Psoas muscle (tissue), 8 donors: Measurements from ENCODE around the gene SIRPD. TPM values are rescaled to one million over a fixed set of nuclear protein-coding genes. Genes with fewer than 3 reads are reported as not detected.

Source experiments
- ATAC-seq, 4 donors: fragments of 200-7000 bp; cut with Tn5 transposase; one replicate each; pipeline ENCODE4 v1.9.1; 2020; ENCODE audit warnings: moderate library complexity in 3 of 4, mild to moderate bottlenecking in 2 of 4
- DNase-seq, 2 donors: peaks; one replicate each; pipeline ENCODE4 v3.0.0-alpha.2; 2020
- H3K27ac ChIP-seq: fragments of 200-600 bp; one replicate; pipeline ENCODE4 v1.8.0; 2022
- H3K27me3 ChIP-seq, 3 donors: fragments of 200-600 bp in 1 of 3; one replicate each; pipeline versions ENCODE4 v1.6.1 to v1.8.0; 2013 to 2022; ENCODE audit warnings: low read length in 2 of 3, mild to moderate bottlenecking in 2 of 3, moderate library complexity in 1 of 3; ENCODE audit not compliant: insufficient read depth in 3 of 3
- H3K36me3 ChIP-seq, 2 donors: fragments of 200-600 bp in 1 of 2; one replicate each; pipeline versions ENCODE4 v1.6.1 to v1.8.0; 2013 to 2022; ENCODE audit warnings: low read depth in 1 of 2, mild to moderate bottlenecking in 1 of 2, moderate library complexity in 1 of 2; ENCODE audit not compliant: insufficient read depth in 1 of 2
- H3K4me1 ChIP-seq: fragments of 200-600 bp; one replicate; pipeline ENCODE4 v1.8.0; 2022
- H3K4me3 ChIP-seq: fragments of 200-600 bp; one replicate; pipeline ENCODE4 v1.8.0; 2022; ENCODE audit warnings: mild to moderate bottlenecking
- H3K9me3 ChIP-seq: fragments of 200-600 bp; one replicate; pipeline ENCODE4 v1.8.0; 2022
- CTCF ChIP-seq: fragments of 200-600 bp; IDR thresholded peaks from one replicate; pipeline ENCODE4 v1.8.0; 2022; ENCODE audit warnings: antibody characterized with exemption
- WGBS, 3 donors: extraction: QIAGEN DNeasy Blood & Tissue Kit; methylation state at CpG; one replicate each; pipeline versions ENCODE4 v1.1.6 to v1.1.7; 2013; 5-methylcytosine and 5-hydroxymethylcytosine counted together
- intact Hi-C, 2 donors: fragments of 100-400 bp; cut with DNase I; formaldehyde crosslinking; loops; one replicate each; pipeline versions ENCODE4 v1.11.0 to v1.14.2; 2022
- polyA plus RNA-seq, 3 donors: library from polyadenylated mRNA; stranded (reverse); fragments of 200-250 nt; gene quantifications; one replicate each; pipeline ENCODE4 v1.2.3, GENCODE V29; 2013
- total RNA-seq, 4 donors: library from RNA; stranded (reverse); fragmentation: NEBNext Ultra II Directional in 2 of 4; extraction: Animal tissue kit (Norgen Biotek cat#: 25700) in 2 of 4; gene quantifications; one replicate each; pipeline versions ENCODE4 v1.2.1 to v1.2.4, GENCODE V29; 2021 to 2023
- donor health status: healthy with polysubstance abuse.
- donor health status: DM: no; HTN: no; CAD: no; lungs with moderate emphysema.
- donor health status: Bipolar disorder and iron deficiency.
- donor health status: healthy.
- donor health status: DM: yes; HTN: yes; CAD: no.
- donor health status: DM: no; HTN: no; CAD: no.
- donor health status: DM: no; HTN: no; CAD: no.
- donor health status: DM: yes; HTN: yes; CAD: no.

Gene SIRPD
- total and polyA plus RNA-seq, 7 donors = not detected

GRCh38 chr20:1490643-1491195 is 66.8 kb downstream of the SIRPD start:
- ATAC-seq = no peak
- Histone ChIP-seq H3K27me3 (peaks cover 0 to 6% (median 0%) of the 10 kb centered on the region in 3 donors), H3K9me3 (no peaks in the 10 kb centered on the region), H3K4me3 (peak overlapping the region; percentile 39), H3K27ac (peak overlapping the region; percentile 20), H3K4me1 (no peaks in the 10 kb centered on the region), H3K36me3 (no peaks in the 10 kb centered on the region)
- no peak for DNase-seq
- TF ChIP-seq CTCF = no peak
- 72 to 77% (median 72%) methylated on average over 9 of the region's 9 CpGs for WGBS, 3 donors
- intact Hi-C loops = no loop called here

DNA sequence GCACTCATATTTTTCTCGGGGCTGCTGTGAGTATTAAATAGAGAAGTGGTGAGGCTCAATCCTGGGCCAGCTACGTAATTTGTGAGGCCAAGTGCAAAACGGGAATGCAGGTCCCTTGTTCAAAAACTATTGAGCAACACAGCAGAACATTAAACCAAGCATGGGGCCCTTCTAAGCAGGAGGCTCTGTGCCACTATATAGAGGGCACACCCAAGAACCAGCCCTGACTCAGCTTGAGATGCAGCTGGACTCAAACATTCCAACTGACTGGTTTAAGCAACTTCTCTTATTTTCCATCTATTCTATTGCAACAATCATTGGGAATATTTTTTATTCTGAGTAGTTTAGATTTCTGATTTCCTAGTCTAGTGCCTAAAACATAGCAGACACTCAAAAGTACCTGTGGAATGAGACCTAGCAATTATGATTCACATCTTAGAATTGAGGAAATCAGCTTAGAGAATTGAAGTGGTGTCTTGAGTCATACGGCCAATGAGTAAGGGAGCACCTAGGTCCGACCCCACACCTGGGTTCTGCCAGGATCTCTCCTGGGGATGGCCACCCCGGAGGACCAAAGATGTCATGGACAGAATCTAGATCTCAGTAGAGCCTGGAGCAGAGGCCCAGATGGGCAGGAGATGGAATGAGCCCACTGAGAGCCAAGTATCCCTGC is 67.6 kb downstream of the SIRPD start:
- DNase-seq (no peak), ATAC-seq (no peak)
- Histone ChIP-seq H3K4me1 (no peaks in the 10 kb centered on the region), H3K36me3 (no peaks in the 10 kb centered on the region), H3K4me3 (peak overlapping the region; percentile 39), H3K27ac (no peak overlapping the region), H3K27me3 (peaks cover 0 to 6% (median 0%) of the 10 kb centered on the region in 3 donors), H3K9me3 (no peaks in the 10 kb centered on the region)
- no peak for TF ChIP-seq CTCF
- intact Hi-C loops = no loop called here
- WGBS, 3 donors = 72 to 76% (median 75%) methylated on average over 6 of the region's 6 CpGs

- Histone ChIP-seq H3K27me3 (peaks cover 0 to 3% (median 0%) of the 10 kb centered on the region in 3 donors), H3K36me3 (no peaks in the 10 kb centered on the region), H3K9me3 (no peaks in the 10 kb centered on the region), H3K4me3 (no peak overlapping the region), H3K27ac (no peak overlapping the region), H3K4me1 (no peaks in the 10 kb centered on the region)
- TF ChIP-seq CTCF = no peak
- 71 to 82% (median 82%) methylated on average over 2 of the region's 2 CpGs for WGBS, 3 donors
- intact Hi-C loops = no loop called here
- ATAC-seq (no peak), DNase-seq (no peak)
Measured at GRCh38 chr20:1489325-1489724, 68.2 kb downstream of the SIRPD start.

- 84 to 86% (median 86%) methylated on average over 2 of the region's 2 CpGs for WGBS, 3 donors
- H3K4me1 ChIP-seq = no peaks in the 10 kb centered on the region
- TF ChIP-seq CTCF = no peak
- ATAC-seq (no peak), DNase-seq (no peak)
- H3K9me3 ChIP-seq = no peaks in the 10 kb centered on the region
- H3K27ac ChIP-seq = no peak overlapping the region
- H3K4me3 ChIP-seq = no peak overlapping the region
- intact Hi-C loops = no loop called here
- peaks cover 0 to 8% (median 0%) of the 10 kb centered on the region in 3 donors for H3K27me3 ChIP-seq
- no peaks in the 10 kb centered on the region for H3K36me3 ChIP-seq
Measured at GRCh38 chr20:1486566-1486965, 70.9 kb downstream of the SIRPD start.
